ACHN (cell line): ENCODE data around the gene TOLLIP.

ENCODE experiments used
- DNase-seq: peaks from one replicate; pipeline ENCODE4 v3.0.0-alpha.2; 2015
- in situ Hi-C: cut with HindIII; loops from 2 replicates; pipeline ENCODE4 v1.10.0; 2017; ENCODE audit warnings: low sequenced_read_pairs, low pct_ligation_motif_present, low pct_unique_long_range_greater_than_20kb

TOLLIP gene

GRCh38 chr11:1231396-1232020 is 77.9 kb downstream of the TOLLIP start:
- no peak for DNase-seq
- in situ Hi-C loops, result no loop called here

- no peak for DNase-seq
- in situ Hi-C loops, result no loop called here
Measured at GRCh38 chr11:1230456-1231395, 78.7 kb downstream of the TOLLIP start.

- DNase-seq, result no peak
- in situ Hi-C loops, result no loop called here
Measured at GRCh38 chr11:1230121-1230455, 79.3 kb downstream of the TOLLIP start.

- no peak for DNase-seq
- in situ Hi-C loops, result no loop called here
Measured at GRCh38 chr11:1229471-1230120, 79.8 kb downstream of the TOLLIP start.

GRCh38 chr11:1228921-1229451 is 80.4 kb downstream of the TOLLIP start:
- in situ Hi-C loops, result no loop called here
- DNase-seq, result no peak

- in situ Hi-C loops, result no loop called here
Measured at GRCh38 chr11:1228101-1228821, 81.2 kb downstream of the TOLLIP start.

GRCh38 chr11:1227551-1228100 is 81.8 kb downstream of the TOLLIP start:
- in situ Hi-C loops, result no loop called here
- DNase-seq, result no peak

More at GRCh38 chr11:1228101-1228821, 81.2 kb downstream of the TOLLIP start:
- DNase-seq, result no peak

GRCh38 chr11:1226986-1227550 is 82.4 kb downstream of the TOLLIP start:
- in situ Hi-C loops, result no loop called here
- no peak for DNase-seq

- in situ Hi-C loops, result no loop called here
- no peak for DNase-seq
Measured at GRCh38 chr11:1226226-1226985, 83.0 kb downstream of the TOLLIP start.

GRCh38 chr11:1225386-1226225 is 83.8 kb downstream of the TOLLIP start:
- in situ Hi-C loops, result no loop called here
- no peak for DNase-seq

- in situ Hi-C loops, result no loop called here
- no peak for DNase-seq
Measured at GRCh38 chr11:1224491-1225385, 84.7 kb downstream of the TOLLIP start.
